ENCODE results near the gene TCF7. TPM values are rescaled to one million over a fixed set of nuclear protein-coding genes. Genes with fewer than 3 reads are reported as not detected.

Gene TCF7
- total RNA-seq, 2 experiments from 2014 or later, result 0.97 to 1.1 TPM

GRCh38 chr5:134116286-134116685 is 1.8 kb downstream of the TCF7 start:
- H4K20me1 ChIP-seq (ENCODE audit: insufficient read depth, low read length), result no peaks in the 10 kb centered on the region
- H3K4me3 ChIP-seq (ENCODE audit: low read depth, low read length, poor library complexity, severe bottlenecking), result no peak overlapping the region
- intact Hi-C loops (cut with micrococcal nuclease; ENCODE audit: unreplicated experiment), result no loop called here
- peaks cover 13% of the 10 kb centered on the region for H3K4me1 ChIP-seq (ENCODE audit: insufficient read depth, low read length, poor library complexity, severe bottlenecking)
- BruUV-seq (replicated peaks), result no TSS peak
- DNase-seq (ENCODE audit: low spot score), result no peak
- CTCF ChIA-PET (ENCODE audit: unreplicated experiment), result no interaction called here
- TF ChIP-seq EZH2phosphoT487 (IDR thresholded peaks at IDR 0.05; ENCODE audit: borderline replicate concordance, low read depth, low read length), result no peak
- TF ChIP-seq, protein P1, sequence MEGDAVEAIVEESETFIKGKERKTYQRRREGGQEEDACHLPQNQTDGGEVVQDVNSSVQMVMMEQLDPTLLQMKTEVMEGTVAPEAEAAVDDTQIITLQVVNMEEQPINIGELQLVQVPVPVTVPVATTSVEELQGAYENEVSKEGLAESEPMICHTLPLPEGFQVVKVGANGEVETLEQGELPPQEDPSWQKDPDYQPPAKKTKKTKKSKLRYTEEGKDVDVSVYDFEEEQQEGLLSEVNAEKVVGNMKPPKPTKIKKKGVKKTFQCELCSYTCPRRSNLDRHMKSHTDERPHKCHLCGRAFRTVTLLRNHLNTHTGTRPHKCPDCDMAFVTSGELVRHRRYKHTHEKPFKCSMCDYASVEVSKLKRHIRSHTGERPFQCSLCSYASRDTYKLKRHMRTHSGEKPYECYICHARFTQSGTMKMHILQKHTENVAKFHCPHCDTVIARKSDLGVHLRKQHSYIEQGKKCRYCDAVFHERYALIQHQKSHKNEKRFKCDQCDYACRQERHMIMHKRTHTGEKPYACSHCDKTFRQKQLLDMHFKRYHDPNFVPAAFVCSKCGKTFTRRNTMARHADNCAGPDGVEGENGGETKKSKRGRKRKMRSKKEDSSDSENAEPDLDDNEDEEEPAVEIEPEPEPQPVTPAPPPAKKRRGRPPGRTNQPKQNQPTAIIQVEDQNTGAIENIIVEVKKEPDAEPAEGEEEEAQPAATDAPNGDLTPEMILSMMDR (conservative IDR thresholded peaks at IDR 0.05; ENCODE audit: low read length), result no peak
- POLR2A ChIA-PET, result interaction anchor here (0.8 kb wide), 1 partner anchor 9 kb away, joined by 3 read pairs; no protein-coding TSS in a partner anchor
- no peaks in the 10 kb centered on the region for H3K36me3 ChIP-seq (ENCODE audit: insufficient read depth, low read length)
- no peak overlapping the region for H3K27ac ChIP-seq (ENCODE audit: low read depth, low read length, poor library complexity, severe bottlenecking)
- no peaks in the 10 kb centered on the region for H3K9me3 ChIP-seq (ENCODE audit: low read length)
- no peak overlapping the region for H3K4me2 ChIP-seq (ENCODE audit: low read length)
- H2AFZ ChIP-seq (ENCODE audit: low read length), result no peak overlapping the region
- H3K9me2 ChIP-seq (ENCODE audit: insufficient read depth, low read length), result no peaks in the 10 kb centered on the region
- H3K79me2 ChIP-seq (ENCODE audit: insufficient read depth, low read depth, low read length), result no peaks in the 10 kb centered on the region

GRCh38 chr5:134116789-134117761 is 2.6 kb downstream of the TCF7 start:
- TF ChIP-seq, protein P1 (conservative IDR thresholded peaks at IDR 0.05; ENCODE audit: low read length), result no peak
- POLR2A ChIA-PET, result interaction anchor here (0.8 kb wide), 1 partner anchor 8 kb away, joined by 3 read pairs; no protein-coding TSS in a partner anchor
- intact Hi-C loops (cut with micrococcal nuclease; ENCODE audit: unreplicated experiment), result no loop called here
- Histone ChIP-seq H3K4me2 (ENCODE audit: low read length) (no peak overlapping the region), H3K36me3 (ENCODE audit: insufficient read depth, low read length) (no peaks in the 10 kb centered on the region), H2AFZ (ENCODE audit: low read length) (no peak overlapping the region), H3K9me2 (ENCODE audit: insufficient read depth, low read length) (no peaks in the 10 kb centered on the region), H4K20me1 (ENCODE audit: insufficient read depth, low read length) (no peaks in the 10 kb centered on the region), H3K9me3 (ENCODE audit: low read length) (no peaks in the 10 kb centered on the region), H3K4me3 (ENCODE audit: low read depth, low read length, poor library complexity, severe bottlenecking) (no peak overlapping the region), H3K4me1 (ENCODE audit: insufficient read depth, low read length, poor library complexity, severe bottlenecking) (peaks cover 16% of the 10 kb centered on the region), H3K27ac (ENCODE audit: low read depth, low read length, poor library complexity, severe bottlenecking) (no peak overlapping the region), H3K79me2 (ENCODE audit: insufficient read depth, low read depth, low read length) (no peaks in the 10 kb centered on the region)
- no TSS peak for BruUV-seq (replicated peaks)
- CTCF ChIA-PET (ENCODE audit: unreplicated experiment), result no interaction called here
- DNase-seq (ENCODE audit: low spot score), result no peak

Data from OCI-LY7 (cell line).